ENCODE measurements around the gene B4GALNT4. TPM values are rescaled to one million over a fixed set of nuclear protein-coding genes. Genes with fewer than 3 reads are reported as not detected.

Gene B4GALNT4
- total RNA-seq, 6 experiments from 2014 or later, result 0.05 to 0.07 TPM; not detected in 4

- TF ChIP-seq POLR2A (IDR thresholded peaks at IDR 0.05), result peak; percentile 48
- TF ChIP-seq CTCF (IDR thresholded peaks at IDR 0.05), result peak; percentile 17 to 47 (median 29)
- ATAC-seq, result peak; percentile 60 to 67 (median 64)
- Histone ChIP-seq H3K27ac (peak overlapping the region; percentile 64 to 77 (median 64)), H3K4me3 (peak overlapping the region; percentile 59 to 70 (median 66)), H3K27me3 (no peaks in the 10 kb centered on the region), H3K9me3 (no peaks in the 10 kb centered on the region), H3K36me3 (no peaks in the 10 kb centered on the region), H3K4me1 (peaks cover 0 to 41% (median 18%) of the 10 kb centered on the region in 4 donors)
- DNase-seq, result peak; percentile 92 to 94 (median 94)
- intact Hi-C loops (cut with DNase I), result loop anchor here (5.0 to 10.0 kb wide), 3 partner anchors 35 to 118 kb away; partner anchors contain the start of genes ANO9 (in 1 of the 2) and PTDSS2 (in 1 of the 2)
- 7% methylated on average over 3 of the region's 91 CpGs for WGBS (ENCODE audit: insufficient coverage, low coverage, low lambda C conversion rate, missing lambda C conversion rate)
These were observed 37.7 kb downstream of the B4GALNT4 start for GRCh38 chr11:406796-407650.

DNA sequence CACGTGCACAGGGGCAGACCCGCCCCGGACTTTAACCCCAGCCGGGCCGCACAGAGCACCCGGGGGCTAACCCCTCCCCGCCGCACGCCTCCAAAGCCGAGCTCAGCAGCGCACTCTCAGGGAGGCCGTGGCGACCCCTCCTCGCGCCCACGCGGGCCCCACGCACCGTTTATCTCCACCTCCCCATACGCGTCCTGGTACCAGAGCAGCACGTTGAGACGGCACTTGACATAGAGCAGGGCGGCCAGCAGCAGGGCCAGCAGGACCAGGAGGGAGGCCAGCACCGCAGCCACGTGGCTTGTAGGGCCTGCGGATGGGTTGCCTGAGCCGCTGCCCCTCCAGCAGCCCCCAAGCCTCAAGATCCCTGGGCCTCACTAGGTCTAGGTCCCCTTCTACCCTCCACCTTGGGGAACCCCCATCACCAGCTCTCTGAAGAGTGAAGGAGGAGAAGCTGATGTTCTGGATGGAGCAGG is 38.4 kb downstream of the B4GALNT4 start:
- WGBS (ENCODE audit: insufficient coverage, low coverage, low lambda C conversion rate, missing lambda C conversion rate), result 72% methylated on average over 14 of the region's 28 CpGs
- Histone ChIP-seq H3K4me3 (peak overlapping the region in 1 of 3 donors; percentile 27), H3K9me3 (no peaks in the 10 kb centered on the region), H3K4me1 (peaks cover 0 to 41% (median 18%) of the 10 kb centered on the region in 4 donors), H3K27ac (peak overlapping the region in 1 of 3 donors; percentile 67), H3K27me3 (no peaks in the 10 kb centered on the region), H3K36me3 (no peaks in the 10 kb centered on the region)
- DNase-seq (no peak), ATAC-seq (peak in 1 of 4 donors; percentile 1)
- TF ChIP-seq POLR2A (IDR thresholded peaks at IDR 0.05) (no peak), CTCF (IDR thresholded peaks at IDR 0.05) (no peak)
- intact Hi-C loops (cut with DNase I), result loop anchor here (5.0 to 10.0 kb wide), 3 partner anchors 35 to 117 kb away; partner anchors contain the start of genes ANO9 (in 1 of the 2) and PTDSS2 (in 1 of the 2)

DNA sequence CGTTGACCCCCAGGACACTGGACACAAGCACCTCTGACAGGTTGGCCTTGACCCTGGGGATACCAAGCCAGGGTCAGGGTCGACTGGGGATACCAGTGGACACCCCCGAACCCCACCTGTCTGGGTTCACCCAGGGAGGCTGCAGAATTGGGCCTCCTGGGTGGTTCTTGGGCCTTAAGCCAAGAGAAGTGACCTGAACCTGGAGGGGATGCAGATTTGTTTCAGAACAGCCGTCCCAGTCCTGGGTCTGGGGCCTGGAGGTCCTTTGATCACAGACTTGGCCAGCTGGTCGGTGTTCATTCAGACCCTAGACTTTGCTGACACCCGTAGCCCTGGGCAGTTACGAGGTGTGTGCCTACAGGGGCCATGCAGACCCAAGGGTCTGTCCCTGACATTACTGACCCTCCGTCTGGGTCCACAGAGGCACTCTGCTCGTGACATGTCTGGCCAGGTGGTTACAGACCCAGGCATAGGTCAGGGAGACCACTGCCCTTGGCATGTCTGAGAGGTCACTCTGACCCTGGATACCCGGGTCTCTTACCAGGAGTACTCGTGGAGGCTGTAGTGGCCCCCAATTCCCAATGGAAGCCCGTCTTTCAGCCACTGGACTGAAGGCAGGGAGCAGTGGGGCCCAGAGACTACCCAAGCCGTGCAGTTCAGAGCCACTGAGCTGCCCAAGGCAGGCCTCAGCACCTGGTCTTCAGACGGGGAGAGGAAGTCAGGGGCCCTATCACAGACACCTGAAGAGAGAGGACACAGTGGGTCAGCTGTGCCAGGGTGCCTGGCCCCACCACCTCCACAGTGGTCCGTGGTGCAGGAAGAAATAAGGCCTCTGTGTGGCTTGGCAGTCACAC is 39.1 kb downstream of the B4GALNT4 start:
- H3K27ac ChIP-seq, result peak overlapping the region in 2 of 3 donors; percentile 67
- intact Hi-C loops (cut with DNase I), result loop anchor here (5.0 to 10.0 kb wide), 3 partner anchors 34 to 116 kb away; partner anchors contain the start of genes ANO9 (in 1 of the 2) and PTDSS2 (in 1 of the 2)
- TF ChIP-seq CTCF (IDR thresholded peaks at IDR 0.05) (no peak), POLR2A (IDR thresholded peaks at IDR 0.05) (no peak)
- peak in 2 of 3 donors; percentile 49 to 52 for DNase-seq
- no peak for ATAC-seq
- H3K27me3 ChIP-seq, result no peaks in the 10 kb centered on the region
- peaks cover 0 to 41% (median 18%) of the 10 kb centered on the region in 4 donors for H3K4me1 ChIP-seq
- no peak overlapping the region for H3K4me3 ChIP-seq
- no peaks in the 10 kb centered on the region for H3K9me3 ChIP-seq
- no CpG with 5 or more reads among the region's 15 CpGs for WGBS (ENCODE audit: insufficient coverage, low coverage, low lambda C conversion rate, missing lambda C conversion rate)
- H3K36me3 ChIP-seq, result no peaks in the 10 kb centered on the region

GRCh38 chr11:409008-409599 is 39.8 kb downstream of the B4GALNT4 start:
- ATAC-seq (no peak), DNase-seq (peak; percentile 21 to 72 (median 59))
- peaks cover 0 to 41% (median 18%) of the 10 kb centered on the region in 4 donors for H3K4me1 ChIP-seq
- H3K36me3 ChIP-seq, result no peaks in the 10 kb centered on the region
- 63% methylated on average over 3 of the region's 7 CpGs for WGBS (ENCODE audit: insufficient coverage, low coverage, low lambda C conversion rate, missing lambda C conversion rate)
- peak overlapping the region in 2 of 3 donors; percentile 67 for H3K27ac ChIP-seq
- H3K9me3 ChIP-seq, result no peaks in the 10 kb centered on the region
- intact Hi-C loops (cut with DNase I), result loop anchor here (5.0 to 10.0 kb wide), 3 partner anchors 33 to 116 kb away; partner anchors contain the start of genes ANO9 (in 1 of the 2) and PTDSS2 (in 1 of the 2)
- no peak for TF ChIP-seq CTCF (IDR thresholded peaks at IDR 0.05)
- no peak for TF ChIP-seq POLR2A (IDR thresholded peaks at IDR 0.05)
- H3K27me3 ChIP-seq, result no peaks in the 10 kb centered on the region
- H3K4me3 ChIP-seq, result no peak overlapping the region
